WTC11 (cell line): ENCODE data around the gene ARHGEF17. TPM values are rescaled to one million over a fixed set of nuclear protein-coding genes. Genes with fewer than 3 reads are reported as not detected.

ENCODE experiments used
- ATAC-seq: fragments of 200-7000 bp; cut with Tn5 transposase; 2 replicates; pipeline ENCODE4 v1.10.0; 2021; ENCODE audit warnings: mild to moderate bottlenecking, moderate library complexity
- CTCF ChIA-PET: fragments of 300-600 bp; sonication (Branson Sonifier 250); formaldehyde crosslinking; loops from one replicate; lab custom pipeline; 2021; ENCODE audit warnings: antibody characterized with exemption; lab: Charles Lee
- POLR2A ChIA-PET: fragments of 350-600 bp; sonication (Branson Sonifier 250); formaldehyde crosslinking; loops from one replicate; lab custom pipeline; 2021; ENCODE audit warnings: antibody characterized with exemption; lab: Charles Lee
- DNase-seq: peaks from one replicate; pipeline ENCODE4 v3.0.0; 2021; ENCODE audit warnings: low spot score
- H3K27ac Mint-ChIP-seq: 2 replicates; pipeline ENCODE4 v1.8.0; 2021; ENCODE audit warnings: mixed read lengths
- H3K27me3 Mint-ChIP-seq: 2 replicates; pipeline ENCODE4 v1.8.0; 2021; ENCODE audit warnings: low read depth, mild to moderate bottlenecking, moderate library complexity, mixed read lengths
- H3K36me3 Mint-ChIP-seq: 2 replicates; pipeline ENCODE4 v1.8.0; 2021; ENCODE audit warnings: mixed read lengths
- H3K4me1 Mint-ChIP-seq: 2 replicates; pipeline ENCODE4 v1.8.0; 2022; ENCODE audit warnings: mixed read lengths
- H3K4me3 Mint-ChIP-seq: 2 replicates; pipeline ENCODE4 v1.8.0; 2021; ENCODE audit warnings: mild to moderate bottlenecking, moderate library complexity, mixed read lengths
- H3K9me3 Mint-ChIP-seq: 2 replicates; pipeline ENCODE4 v1.8.0; 2021; ENCODE audit warnings: mixed read lengths
- CREB1 ChIP-seq: sonication (generic); formaldehyde crosslinking; IDR thresholded peaks from 2 replicates; pipeline ENCODE4 v1.8.0; 2023; ENCODE audit warnings: mild to moderate bottlenecking, missing genetic modification reagents
- EMX1 ChIP-seq: fragments of 250-450 bp; sonication (Bioruptor Pico); IDR thresholded peaks from 2 replicates; pipeline ENCODE4 v1.8.0; 2021; ENCODE audit warnings: mild to moderate bottlenecking
- ESRRA ChIP-seq: sonication (generic); formaldehyde crosslinking; IDR thresholded peaks from 2 replicates; pipeline ENCODE4 v1.8.1; 2022; ENCODE audit warnings: mild to moderate bottlenecking, missing genetic modification reagents, borderline replicate concordance
- FOXK1 ChIP-seq: sonication (generic); formaldehyde crosslinking; IDR thresholded peaks from 2 replicates; pipeline ENCODE4 v1.8.0; 2022; ENCODE audit warnings: mild to moderate bottlenecking, moderate library complexity, missing genetic modification reagents
- IRF2 ChIP-seq: sonication (generic); formaldehyde crosslinking; IDR thresholded peaks from 2 replicates; pipeline ENCODE4 v1.8.0; 2022; ENCODE audit warnings: low read depth, missing genetic modification reagents, borderline replicate concordance
- KAT7 ChIP-seq: sonication (generic); formaldehyde crosslinking; IDR thresholded peaks from 2 replicates; pipeline ENCODE4 v1.8.1; 2023; ENCODE audit warnings: missing genetic modification reagents, mild to moderate bottlenecking, borderline replicate concordance
- NR3C1 ChIP-seq: sonication (generic); formaldehyde crosslinking; conservative IDR thresholded peaks from 2 replicates; pipeline ENCODE4 v1.8.1; 2023; ENCODE audit warnings: low read depth, mild to moderate bottlenecking, missing genetic modification reagents
- total RNA-seq: library from RNA; stranded (reverse); gene quantifications from 3 replicates; pipeline ENCODE4 v1.2.3, GENCODE V29; 2021
- TF ChIP-seq, protein P1 (sequence below): sonication (generic); formaldehyde crosslinking; IDR thresholded peaks from 2 replicates; pipeline ENCODE4 v1.8.0; 2022; ENCODE audit warnings: missing genetic modification reagents
- TF ChIP-seq, protein P2 (sequence below): sonication (generic); formaldehyde crosslinking; conservative IDR thresholded peaks from 2 replicates; pipeline ENCODE4 v1.8.1; 2023; ENCODE audit warnings: mild to moderate bottlenecking, low read depth, missing genetic modification reagents, moderate library complexity
- TF ChIP-seq, protein P3 (sequence below): sonication (generic); formaldehyde crosslinking; IDR thresholded peaks from 2 replicates; pipeline ENCODE4 v1.8.1; 2022; ENCODE audit warnings: mild to moderate bottlenecking, moderate library complexity, missing genetic modification reagents
- TF ChIP-seq, protein P4 (sequence below): sonication (generic); formaldehyde crosslinking; IDR thresholded peaks from 2 replicates; pipeline ENCODE4 v1.8.1; 2023; ENCODE audit warnings: mild to moderate bottlenecking, moderate library complexity, missing genetic modification reagents
- TF ChIP-seq, protein P5 (sequence below): sonication (generic); formaldehyde crosslinking; IDR thresholded peaks from 2 replicates; pipeline ENCODE4 v1.8.1; 2023; ENCODE audit warnings: mild to moderate bottlenecking, missing genetic modification reagents, moderate library complexity

Gene ARHGEF17
- total RNA-seq, 1 experiment from 2014 or later, result 18.2 TPM

DNA sequence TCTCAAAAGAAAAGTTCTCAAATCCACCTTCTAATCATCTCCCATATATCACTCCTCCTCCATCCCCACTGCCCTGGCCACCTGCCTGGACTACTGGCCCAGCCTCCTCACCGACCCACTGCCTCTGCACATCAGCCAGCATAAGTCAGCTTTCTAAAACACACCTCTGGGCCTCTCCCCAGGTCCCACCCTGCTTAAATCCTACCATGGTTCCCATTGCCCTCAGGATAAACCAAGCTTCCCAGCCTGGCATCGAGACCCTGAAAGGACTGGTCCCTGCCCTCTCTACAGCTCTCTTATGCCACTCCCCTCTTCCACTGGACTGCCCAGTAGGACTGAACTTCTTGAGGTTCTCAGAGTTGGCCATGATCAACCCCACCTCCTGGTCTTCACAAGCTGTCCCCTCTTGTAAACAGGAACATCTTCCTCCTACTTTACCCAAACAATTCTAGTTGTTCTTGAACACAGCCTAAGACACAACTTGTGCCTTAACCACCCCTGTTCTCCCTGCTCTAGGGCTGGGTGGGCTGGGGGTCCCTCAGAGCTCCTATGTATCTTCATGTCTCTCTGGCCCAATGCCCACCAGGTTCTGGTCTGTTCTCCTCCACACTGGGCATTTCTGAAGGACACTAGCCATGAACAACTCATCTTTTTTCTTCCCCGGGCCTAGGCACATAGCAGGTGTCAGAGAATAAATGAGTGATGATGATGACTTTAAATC, 48.5 kb upstream of the ARHGEF17 start (continued):
- TF ChIP-seq, protein P1, sequence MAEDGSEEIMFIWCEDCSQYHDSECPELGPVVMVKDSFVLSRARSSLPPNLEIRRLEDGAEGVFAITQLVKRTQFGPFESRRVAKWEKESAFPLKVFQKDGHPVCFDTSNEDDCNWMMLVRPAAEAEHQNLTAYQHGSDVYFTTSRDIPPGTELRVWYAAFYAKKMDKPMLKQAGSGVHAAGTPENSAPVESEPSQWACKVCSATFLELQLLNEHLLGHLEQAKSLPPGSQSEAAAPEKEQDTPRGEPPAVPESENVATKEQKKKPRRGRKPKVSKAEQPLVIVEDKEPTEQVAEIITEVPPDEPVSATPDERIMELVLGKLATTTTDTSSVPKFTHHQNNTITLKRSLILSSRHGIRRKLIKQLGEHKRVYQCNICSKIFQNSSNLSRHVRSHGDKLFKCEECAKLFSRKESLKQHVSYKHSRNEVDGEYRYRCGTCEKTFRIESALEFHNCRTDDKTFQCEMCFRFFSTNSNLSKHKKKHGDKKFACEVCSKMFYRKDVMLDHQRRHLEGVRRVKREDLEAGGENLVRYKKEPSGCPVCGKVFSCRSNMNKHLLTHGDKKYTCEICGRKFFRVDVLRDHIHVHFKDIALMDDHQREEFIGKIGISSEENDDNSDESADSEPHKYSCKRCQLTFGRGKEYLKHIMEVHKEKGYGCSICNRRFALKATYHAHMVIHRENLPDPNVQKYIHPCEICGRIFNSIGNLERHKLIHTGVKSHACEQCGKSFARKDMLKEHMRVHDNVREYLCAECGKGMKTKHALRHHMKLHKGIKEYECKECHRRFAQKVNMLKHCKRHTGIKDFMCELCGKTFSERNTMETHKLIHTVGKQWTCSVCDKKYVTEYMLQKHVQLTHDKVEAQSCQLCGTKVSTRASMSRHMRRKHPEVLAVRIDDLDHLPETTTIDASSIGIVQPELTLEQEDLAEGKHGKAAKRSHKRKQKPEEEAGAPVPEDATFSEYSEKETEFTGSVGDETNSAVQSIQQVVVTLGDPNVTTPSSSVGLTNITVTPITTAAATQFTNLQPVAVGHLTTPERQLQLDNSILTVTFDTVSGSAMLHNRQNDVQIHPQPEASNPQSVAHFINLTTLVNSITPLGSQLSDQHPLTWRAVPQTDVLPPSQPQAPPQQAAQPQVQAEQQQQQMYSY (CRISPR knock-in tag), result no peak
- TF ChIP-seq, protein P2, sequence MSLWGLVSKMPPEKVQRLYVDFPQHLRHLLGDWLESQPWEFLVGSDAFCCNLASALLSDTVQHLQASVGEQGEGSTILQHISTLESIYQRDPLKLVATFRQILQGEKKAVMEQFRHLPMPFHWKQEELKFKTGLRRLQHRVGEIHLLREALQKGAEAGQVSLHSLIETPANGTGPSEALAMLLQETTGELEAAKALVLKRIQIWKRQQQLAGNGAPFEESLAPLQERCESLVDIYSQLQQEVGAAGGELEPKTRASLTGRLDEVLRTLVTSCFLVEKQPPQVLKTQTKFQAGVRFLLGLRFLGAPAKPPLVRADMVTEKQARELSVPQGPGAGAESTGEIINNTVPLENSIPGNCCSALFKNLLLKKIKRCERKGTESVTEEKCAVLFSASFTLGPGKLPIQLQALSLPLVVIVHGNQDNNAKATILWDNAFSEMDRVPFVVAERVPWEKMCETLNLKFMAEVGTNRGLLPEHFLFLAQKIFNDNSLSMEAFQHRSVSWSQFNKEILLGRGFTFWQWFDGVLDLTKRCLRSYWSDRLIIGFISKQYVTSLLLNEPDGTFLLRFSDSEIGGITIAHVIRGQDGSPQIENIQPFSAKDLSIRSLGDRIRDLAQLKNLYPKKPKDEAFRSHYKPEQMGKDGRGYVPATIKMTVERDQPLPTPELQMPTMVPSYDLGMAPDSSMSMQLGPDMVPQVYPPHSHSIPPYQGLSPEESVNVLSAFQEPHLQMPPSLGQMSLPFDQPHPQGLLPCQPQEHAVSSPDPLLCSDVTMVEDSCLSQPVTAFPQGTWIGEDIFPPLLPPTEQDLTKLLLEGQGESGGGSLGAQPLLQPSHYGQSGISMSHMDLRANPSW (CRISPR knock-in tag), result no peak
- TF ChIP-seq, protein P3, sequence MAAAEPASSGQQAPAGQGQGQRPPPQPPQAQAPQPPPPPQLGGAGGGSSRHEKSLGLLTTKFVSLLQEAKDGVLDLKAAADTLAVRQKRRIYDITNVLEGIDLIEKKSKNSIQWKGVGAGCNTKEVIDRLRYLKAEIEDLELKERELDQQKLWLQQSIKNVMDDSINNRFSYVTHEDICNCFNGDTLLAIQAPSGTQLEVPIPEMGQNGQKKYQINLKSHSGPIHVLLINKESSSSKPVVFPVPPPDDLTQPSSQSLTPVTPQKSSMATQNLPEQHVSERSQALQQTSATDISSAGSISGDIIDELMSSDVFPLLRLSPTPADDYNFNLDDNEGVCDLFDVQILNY (CRISPR knock-in tag), result no peak
- TF ChIP-seq, protein P4, sequence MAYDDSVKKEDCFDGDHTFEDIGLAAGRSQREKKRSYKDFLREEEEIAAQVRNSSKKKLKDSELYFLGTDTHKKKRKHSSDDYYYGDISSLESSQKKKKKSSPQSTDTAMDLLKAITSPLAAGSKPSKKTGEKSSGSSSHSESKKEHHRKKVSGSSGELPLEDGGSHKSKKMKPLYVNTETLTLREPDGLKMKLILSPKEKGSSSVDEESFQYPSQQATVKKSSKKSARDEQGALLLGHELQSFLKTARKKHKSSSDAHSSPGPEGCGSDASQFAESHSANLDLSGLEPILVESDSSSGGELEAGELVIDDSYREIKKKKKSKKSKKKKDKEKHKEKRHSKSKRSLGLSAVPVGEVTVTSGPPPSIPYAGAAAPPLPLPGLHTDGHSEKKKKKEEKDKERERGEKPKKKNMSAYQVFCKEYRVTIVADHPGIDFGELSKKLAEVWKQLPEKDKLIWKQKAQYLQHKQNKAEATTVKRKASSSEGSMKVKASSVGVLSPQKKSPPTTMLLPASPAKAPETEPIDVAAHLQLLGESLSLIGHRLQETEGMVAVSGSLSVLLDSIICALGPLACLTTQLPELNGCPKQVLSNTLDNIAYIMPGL (CRISPR knock-in tag), result no peak
- no peak for TF ChIP-seq IRF2 (CRISPR knock-in tag)
- TF ChIP-seq ESRRA (CRISPR knock-in tag), result no peak

- POLR2A ChIA-PET, result no interaction called here
- no peak for ATAC-seq
Observed at GRCh38 chr11:73260127-73260457, 48.0 kb upstream of the ARHGEF17 start.

More at GRCh38 chr11:73260127-73260457, 48.0 kb upstream of the ARHGEF17 start:
- CTCF ChIA-PET, result no interaction called here
- no peak for DNase-seq
- Mint-ChIP-seq H3K4me3 (no peak overlapping the region), H3K36me3 (no peaks in the 10 kb centered on the region), H3K9me3 (no peaks in the 10 kb centered on the region), H3K27ac (no peak overlapping the region), H3K27me3 (peaks cover 20% of the 10 kb centered on the region), H3K4me1 (peaks cover 10% of the 10 kb centered on the region)
- TF ChIP-seq, protein P3 (CRISPR knock-in tag), result no peak
- TF ChIP-seq, protein P4 (CRISPR knock-in tag), result no peak
- TF ChIP-seq, protein P5, sequence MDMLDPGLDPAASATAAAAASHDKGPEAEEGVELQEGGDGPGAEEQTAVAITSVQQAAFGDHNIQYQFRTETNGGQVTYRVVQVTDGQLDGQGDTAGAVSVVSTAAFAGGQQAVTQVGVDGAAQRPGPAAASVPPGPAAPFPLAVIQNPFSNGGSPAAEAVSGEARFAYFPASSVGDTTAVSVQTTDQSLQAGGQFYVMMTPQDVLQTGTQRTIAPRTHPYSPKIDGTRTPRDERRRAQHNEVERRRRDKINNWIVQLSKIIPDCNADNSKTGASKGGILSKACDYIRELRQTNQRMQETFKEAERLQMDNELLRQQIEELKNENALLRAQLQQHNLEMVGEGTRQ (CRISPR knock-in tag), result no peak
- TF ChIP-seq NR3C1 (CRISPR knock-in tag), result no peak
- no peak for TF ChIP-seq CREB1
- TF ChIP-seq KAT7, result no peak
- TF ChIP-seq EMX1, result no peak
- TF ChIP-seq FOXK1 (CRISPR knock-in tag), result no peak
